Calu3 (cell line): Measurements from ENCODE around the gene CNN3. TPM values are rescaled to one million over a fixed set of nuclear protein-coding genes. Genes with fewer than 3 reads are reported as not detected.

ENCODE experiments used
- BruUV-seq: library from RNA; stranded (reverse); fragments of 400-500 nt; replicated peaks from 2 replicates; lab custom pipeline; 2021; lab: Mats Ljungman, UMichigan
- CTCF ChIA-PET: fragments of 300-600 bp; sonication (Branson Sonifier 250); formaldehyde crosslinking; loops from one replicate; lab custom pipeline; 2022; ENCODE audit warnings: antibody characterized with exemption; lab: Charles Lee
- DNase-seq: peaks from one replicate; pipeline ENCODE4 v3.0.0; 2022
- H3K27ac Mint-ChIP-seq: one replicate; pipeline ENCODE4 v1.8.0; 2022; ENCODE audit warnings: mixed read lengths; ENCODE audit not compliant: unreplicated experiment
- H3K27me3 Mint-ChIP-seq: one replicate; pipeline ENCODE4 v1.8.0; 2022; ENCODE audit warnings: mixed read lengths; ENCODE audit not compliant: unreplicated experiment
- H3K36me3 Mint-ChIP-seq: one replicate; pipeline ENCODE4 v1.8.0; 2022; ENCODE audit warnings: mild to moderate bottlenecking, moderate library complexity, mixed read lengths; ENCODE audit not compliant: insufficient read depth, unreplicated experiment
- H3K4me1 Mint-ChIP-seq: one replicate; pipeline ENCODE4 v1.8.0; 2022; ENCODE audit warnings: mild to moderate bottlenecking, low read depth, mixed read lengths; ENCODE audit not compliant: unreplicated experiment
- H3K4me3 Mint-ChIP-seq: one replicate; pipeline ENCODE4 v1.8.0; 2022; ENCODE audit warnings: mild to moderate bottlenecking, low read depth, moderate library complexity, mixed read lengths; ENCODE audit not compliant: unreplicated experiment
- H3K9me3 Mint-ChIP-seq: one replicate; pipeline ENCODE4 v1.8.0; 2022; ENCODE audit warnings: low read depth, mixed read lengths; ENCODE audit not compliant: unreplicated experiment
- CTCF ChIP-seq: fragments of 200-600 bp; IDR thresholded peaks from one replicate; pipeline ENCODE4 v1.8.0; 2022; ENCODE audit warnings: antibody characterized with exemption; ENCODE audit not compliant: unreplicated experiment
- intact Hi-C: fragments of 100-400 bp; cut with micrococcal nuclease; formaldehyde crosslinking; loops from one replicate; pipeline ENCODE4 v1.10.0; 2022; ENCODE audit not compliant: unreplicated experiment
- total RNA-seq: library from RNA; stranded (reverse); gene quantifications from 2 replicates; pipeline ENCODE4 v1.2.3, GENCODE V29; 2022

CNN3 gene
- total RNA-seq, 1 experiment from 2014 or later = 140 TPM

GRCh38 chr1:94898491-94899385 is 28.2 kb downstream of the CNN3 start:
- Mint-ChIP-seq H3K27ac (no peak overlapping the region), H3K27me3 (no peaks in the 10 kb centered on the region), H3K4me1 (no peaks in the 10 kb centered on the region), H3K4me3 (no peak overlapping the region), H3K36me3 (peaks cover 48% of the 10 kb centered on the region), H3K9me3 (no peaks in the 10 kb centered on the region)
- CTCF ChIA-PET = interaction anchor here (1.4 kb wide), 1 partner anchor 44 kb away, joined by 6 read pairs; no protein-coding TSS in a partner anchor
- no peak for DNase-seq
- BruUV-seq = no TSS peak
- intact Hi-C loops = loop anchor here (5.0 kb wide), 1 partner anchor 144 kb away; no protein-coding TSS in a partner anchor
- TF ChIP-seq CTCF = no peak

GRCh38 chr1:94895518-94895917 is 31.4 kb downstream of the CNN3 start:
- Mint-ChIP-seq H3K36me3 (peaks cover 44% of the 10 kb centered on the region), H3K9me3 (no peaks in the 10 kb centered on the region), H3K4me3 (no peak overlapping the region), H3K4me1 (no peaks in the 10 kb centered on the region), H3K27me3 (no peaks in the 10 kb centered on the region), H3K27ac (no peak overlapping the region)
- CTCF ChIA-PET = no interaction called here
- no TSS peak for BruUV-seq
- intact Hi-C loops = loop anchor here (5.0 kb wide), 1 partner anchor 147 kb away; no protein-coding TSS in a partner anchor
- DNase-seq = no peak
- no peak for TF ChIP-seq CTCF

DNA sequence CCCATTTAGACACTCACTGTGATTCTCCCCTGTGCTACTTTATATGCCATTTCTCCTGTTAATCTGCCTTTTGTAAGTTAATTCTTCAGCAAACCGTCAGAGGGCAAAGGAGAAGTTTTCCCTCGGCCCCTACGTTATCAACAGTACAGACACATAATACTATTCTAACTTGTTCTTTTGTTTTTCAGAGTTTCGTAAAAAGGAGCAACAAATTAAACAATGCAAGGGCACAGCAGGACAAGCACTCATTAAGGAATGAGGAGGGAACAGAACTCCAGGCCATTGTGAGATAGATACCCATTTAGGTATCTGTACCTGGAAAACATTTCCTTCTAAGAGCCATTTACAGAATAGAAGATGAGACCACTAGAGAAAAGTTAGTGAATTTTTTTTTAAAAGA is 32.3 kb downstream of the CNN3 start:
- no peaks in the 10 kb centered on the region for H3K9me3 Mint-ChIP-seq
- no peak for DNase-seq
- TF ChIP-seq CTCF = no peak
- H3K4me1 Mint-ChIP-seq = no peaks in the 10 kb centered on the region
- H3K27ac Mint-ChIP-seq = no peak overlapping the region
- intact Hi-C loops = loop anchor here (5.0 kb wide), 1 partner anchor 148 kb away; no protein-coding TSS in a partner anchor
- H3K27me3 Mint-ChIP-seq = no peaks in the 10 kb centered on the region
- H3K36me3 Mint-ChIP-seq = peaks cover 39% of the 10 kb centered on the region
- BruUV-seq = no TSS peak
- CTCF ChIA-PET = no interaction called here
- no peak overlapping the region for H3K4me3 Mint-ChIP-seq

DNA sequence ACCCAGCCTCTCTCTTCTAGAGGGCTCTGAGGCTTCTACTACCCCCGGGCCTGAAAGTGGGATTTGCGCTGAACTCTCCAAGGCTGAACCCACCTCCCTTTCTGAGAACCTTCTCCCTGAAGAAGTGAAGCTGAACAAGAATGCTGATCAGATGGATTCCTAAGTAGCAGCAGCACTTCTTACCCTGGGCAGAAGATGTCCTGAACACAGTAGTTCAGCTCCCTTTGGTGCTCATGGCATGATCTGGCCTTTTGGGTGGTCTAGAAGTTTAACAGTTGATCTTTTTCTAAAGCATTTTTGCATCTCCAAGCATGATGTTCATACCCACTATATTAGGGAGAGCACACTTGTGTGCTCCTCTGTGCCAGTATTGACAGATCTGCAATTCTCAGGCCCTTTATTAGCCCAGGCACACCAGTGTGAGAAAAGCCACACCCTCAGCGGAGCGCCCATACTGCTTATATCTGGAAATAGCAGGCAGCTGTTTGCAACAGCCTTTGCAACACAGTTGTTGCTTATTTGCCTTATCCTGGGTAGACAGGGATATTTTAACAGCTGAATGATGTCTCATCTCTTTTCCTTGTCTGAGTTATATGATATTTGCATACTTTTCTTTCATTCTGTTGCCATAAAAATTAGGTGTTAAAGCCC is 34.2 kb downstream of the CNN3 start:
- H3K4me1 Mint-ChIP-seq = no peaks in the 10 kb centered on the region
- peaks cover 33% of the 10 kb centered on the region for H3K36me3 Mint-ChIP-seq
- no peaks in the 10 kb centered on the region for H3K27me3 Mint-ChIP-seq
- intact Hi-C loops = no loop called here
- no peak overlapping the region for H3K27ac Mint-ChIP-seq
- DNase-seq = no peak
- BruUV-seq = no TSS peak
- CTCF ChIA-PET = interaction anchor here (0.7 kb wide), 1 partner anchor 19 kb away, joined by 3 read pairs; no protein-coding TSS in a partner anchor
- no peaks in the 10 kb centered on the region for H3K9me3 Mint-ChIP-seq
- TF ChIP-seq CTCF = no peak
- H3K4me3 Mint-ChIP-seq = no peak overlapping the region
